GM19324 (cell line): ENCODE measurements around the gene MXRA8.
"Not testable (repeated sequence)": the region's sequence is repeated elsewhere in the genome, so short reads cannot be mapped to it uniquely, and the experiment has no call there.

Experiments
- ATAC-seq: cut with Tn5 transposase; IDR thresholded peaks from one replicate; pipeline ENCODE4 v1.9.1; 2021; ENCODE audit warnings: mild to moderate bottlenecking, moderate library complexity; ENCODE audit not compliant: unreplicated experiment, low FRiP score

The MXRA8 gene

GRCh38 chr1:1370771-1371300, 12.5 kb upstream of the MXRA8 start:
- ATAC-seq: no peak

GRCh38 chr1:1370094-1370493, 11.7 kb upstream of the MXRA8 start:
- not testable (repeated sequence) for ATAC-seq

DNA sequence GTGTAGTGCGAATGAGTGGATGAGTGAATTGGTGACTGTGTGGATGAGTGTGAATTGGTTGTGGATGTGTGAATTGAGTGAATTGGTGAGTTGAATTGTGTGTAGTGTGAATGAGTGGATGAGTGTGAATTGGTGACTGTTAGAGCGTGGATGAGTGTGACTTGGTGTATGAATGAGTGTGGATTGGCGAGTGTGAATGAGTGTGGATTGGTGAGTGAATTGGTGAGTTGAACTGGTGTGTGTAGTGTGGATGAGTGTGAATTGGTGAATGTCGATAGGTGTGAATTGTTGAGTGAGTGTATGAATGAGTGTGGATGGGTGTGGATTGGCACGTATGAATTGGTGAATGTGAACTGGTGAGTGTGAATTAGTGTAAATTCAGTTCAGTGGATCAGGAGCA, 9.0 kb upstream of the MXRA8 start:
- no peak for ATAC-seq

GRCh38 chr1:1366699-1367066, 8.3 kb upstream of the MXRA8 start:
- no peak for ATAC-seq

DNA sequence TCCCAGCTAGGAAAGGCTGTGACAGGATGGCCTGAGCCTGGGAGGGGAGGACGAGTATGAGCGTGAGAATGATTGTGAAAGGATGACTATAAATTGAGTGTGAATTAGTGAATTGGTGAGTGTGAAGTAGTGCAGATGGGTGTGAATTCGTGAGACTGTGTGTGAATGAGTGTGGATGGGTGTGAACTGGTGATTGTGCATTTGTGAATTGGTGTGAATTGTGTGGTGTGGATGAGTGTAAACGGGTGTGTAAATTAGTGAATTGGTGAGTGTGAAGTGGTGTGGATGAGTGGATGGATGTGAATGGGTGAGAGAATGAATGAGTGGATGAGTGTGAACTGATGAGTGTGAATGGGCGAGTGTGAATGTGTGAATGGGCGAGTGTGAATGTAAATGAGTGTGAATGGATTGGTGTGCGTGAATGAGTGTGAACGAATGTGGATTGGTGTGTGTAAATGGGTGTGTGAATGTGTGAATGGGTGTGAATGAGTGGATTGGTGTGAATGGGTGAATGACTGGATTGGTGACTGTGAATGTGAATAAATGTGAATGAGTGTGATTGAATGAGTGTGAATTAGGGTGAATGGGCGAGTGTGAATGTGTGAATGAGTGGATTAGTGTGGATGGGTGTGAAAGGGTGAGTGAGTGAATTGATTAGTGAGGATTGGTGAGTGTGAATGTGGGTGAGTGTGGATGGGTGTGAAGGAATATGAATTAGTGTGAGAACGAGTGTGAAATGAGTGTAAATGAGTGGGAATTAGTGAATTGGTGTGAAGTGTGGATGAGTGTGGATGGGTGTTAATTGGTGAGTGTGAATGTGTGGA, 7.7 kb upstream of the MXRA8 start:
- ATAC-seq: no peak

GRCh38 chr1:1364266-1364665, 5.9 kb upstream of the MXRA8 start:
- no peak for ATAC-seq

GRCh38 chr1:1361982-1362423, 3.6 kb upstream of the MXRA8 start:
- no peak for ATAC-seq

GRCh38 chr1:1361233-1361981, 3.1 kb upstream of the MXRA8 start:
- ATAC-seq: no peak

- no peak for ATAC-seq
These were observed 2.3 kb upstream of the MXRA8 start for GRCh38 chr1:1360506-1361169.

GRCh38 chr1:1359664-1360468, 1.5 kb upstream of the MXRA8 start:
- ATAC-seq: no peak

DNA sequence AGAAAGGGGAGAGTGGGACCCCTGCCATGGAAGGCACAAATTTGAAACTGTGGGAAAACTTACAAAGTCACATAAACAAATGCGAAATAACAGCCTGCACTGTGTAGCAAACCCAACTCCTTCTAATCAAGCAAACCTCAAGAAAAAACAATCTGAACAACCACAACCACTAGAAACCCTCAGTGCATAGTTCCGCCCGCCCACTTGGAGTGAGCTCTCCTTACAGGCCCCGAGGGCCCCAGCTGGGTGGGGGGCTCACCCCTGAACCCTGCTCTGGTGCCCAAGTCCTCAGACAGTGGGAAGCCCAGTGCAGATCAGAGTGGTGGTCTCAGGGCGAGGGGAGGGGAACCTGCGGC, 931 bp upstream of the MXRA8 start:
- no peak for ATAC-seq

- ATAC-seq: no peak
These were observed 403 bp downstream of the MXRA8 start for GRCh38 chr1:1357871-1358432.

GRCh38 chr1:1356796-1357401, 1.5 kb downstream of the MXRA8 start:
- no peak for ATAC-seq

GRCh38 chr1:1356166-1356795, 2.1 kb downstream of the MXRA8 start:
- no peak for ATAC-seq

DNA sequence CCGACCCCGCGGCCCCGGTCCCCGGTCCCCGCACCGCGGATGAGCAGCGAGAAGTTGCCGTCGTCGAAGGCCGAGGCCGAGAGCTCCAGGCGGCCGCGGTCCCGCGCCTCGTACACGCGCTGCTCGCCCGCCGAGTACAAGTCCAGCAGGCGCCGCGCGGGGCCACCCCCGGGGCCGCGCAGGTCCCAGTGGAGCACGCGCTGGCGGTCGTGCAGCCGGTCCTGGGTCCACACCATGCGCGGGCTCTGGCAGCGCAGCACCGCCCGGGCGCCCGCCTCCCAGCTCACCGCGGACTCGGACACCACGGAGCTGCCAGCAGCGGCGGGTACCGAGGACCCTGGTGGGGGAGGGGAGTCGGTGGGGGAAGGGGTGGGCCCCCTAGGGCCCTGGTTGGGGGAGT, 2.9 kb downstream of the MXRA8 start:
- no peak for ATAC-seq

DNA sequence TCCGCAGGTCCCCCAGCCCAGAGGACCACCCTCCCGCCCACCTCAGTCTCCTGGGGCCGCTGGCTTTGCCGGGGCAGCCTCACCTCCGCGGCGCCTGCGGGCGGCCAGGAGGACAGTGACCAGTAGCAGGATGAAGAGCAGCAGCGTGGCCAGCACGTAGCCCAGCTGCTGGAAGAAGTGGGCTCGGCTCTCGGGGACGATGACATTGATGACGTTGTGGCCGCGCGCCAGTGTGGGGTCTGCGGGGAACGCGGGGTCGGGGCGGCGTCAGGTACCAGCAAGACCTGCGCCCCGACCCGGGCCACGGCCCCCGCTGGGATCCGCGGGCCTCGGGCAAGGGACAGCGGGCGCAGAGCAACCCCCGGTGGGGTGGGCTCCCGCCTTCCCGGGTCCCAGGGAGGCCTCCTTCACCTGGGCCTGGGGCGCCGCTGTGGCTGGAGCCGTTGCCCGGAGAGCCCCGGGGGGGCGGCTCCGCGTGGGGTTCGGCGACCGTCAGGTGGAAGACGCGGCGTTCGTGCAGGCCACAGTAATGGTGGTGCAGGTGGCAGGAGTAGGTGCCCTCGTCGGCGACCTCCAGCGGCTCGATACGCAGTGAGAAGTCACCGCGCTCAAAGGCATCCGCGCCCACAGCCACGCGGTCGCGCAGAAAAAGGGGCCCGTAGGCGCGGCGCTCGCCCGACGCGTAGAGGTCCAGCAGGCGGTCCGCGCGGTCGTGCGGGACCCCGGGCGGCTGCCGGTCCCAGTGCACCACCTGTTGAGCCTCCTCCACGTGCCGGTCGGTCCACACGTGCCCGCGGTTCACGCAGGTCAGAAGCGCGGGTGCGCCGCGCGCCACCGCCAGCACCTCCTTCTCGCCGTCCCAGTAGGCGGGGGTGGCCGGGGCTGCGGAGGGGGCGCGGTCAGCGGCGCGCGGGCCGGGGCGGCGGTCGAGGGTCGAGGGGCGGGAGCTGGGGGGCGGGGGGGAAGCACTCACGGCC, 3.8 kb downstream of the MXRA8 start:
- no peak for ATAC-seq

GRCh38 chr1:1353389-1354151, 4.8 kb downstream of the MXRA8 start:
- ATAC-seq: no peak
